Loucy (cell line): ENCODE data around the gene COL6A5.

Experiments
- H2AFZ ChIP-seq: fragments of 200-600 bp; sonication (generic); 2 replicates; pipeline ENCODE4 v1.6.0; 2016; ENCODE audit warnings: antibody characterized with exemption, mild to moderate bottlenecking, low read length, moderate library complexity
- H3F3A ChIP-seq: fragments of 200-600 bp; 2 replicates; pipeline ENCODE4 v1.6.0; 2016; ENCODE audit warnings: antibody characterized with exemption, low read depth, mild to moderate bottlenecking
- H3K27me3 ChIP-seq: fragments of 200-600 bp; sonication (generic); 2 replicates; pipeline ENCODE4 v1.6.1; 2014; ENCODE audit warnings: low read length, mild to moderate bottlenecking; ENCODE audit not compliant: insufficient read depth, poor library complexity, severe bottlenecking
- H3K36me3 ChIP-seq: fragments of 200-600 bp; sonication (generic); 2 replicates; pipeline ENCODE4 v1.6.1; 2016; ENCODE audit warnings: low read length; ENCODE audit not compliant: insufficient read depth
- H3K4me1 ChIP-seq: fragments of 200-600 bp; sonication (generic); 2 replicates; pipeline ENCODE4 v1.5.1; 2014; ENCODE audit warnings: low read length, mild to moderate bottlenecking; ENCODE audit not compliant: insufficient read depth, poor library complexity, severe bottlenecking
- H3K4me2 ChIP-seq: fragments of 200-600 bp; sonication (generic); 2 replicates; pipeline ENCODE4 v1.6.0; 2014; ENCODE audit warnings: antibody characterized with exemption, low read length, low read depth, mild to moderate bottlenecking; ENCODE audit not compliant: poor library complexity, severe bottlenecking
- H3K4me3 ChIP-seq: fragments of 200-600 bp; sonication (generic); 2 replicates; pipeline ENCODE4 v1.5.1; 2014; ENCODE audit warnings: low read length, mild to moderate bottlenecking, mixed read lengths; ENCODE audit not compliant: poor library complexity, severe bottlenecking
- H3K79me2 ChIP-seq: fragments of 200-600 bp; sonication (generic); 2 replicates; pipeline ENCODE4 v1.6.1; 2014; ENCODE audit warnings: low read length; ENCODE audit not compliant: insufficient read depth
- H3K9ac ChIP-seq: fragments of 200-600 bp; sonication (generic); 2 replicates; pipeline ENCODE4 v1.6.0; 2014; ENCODE audit warnings: mild to moderate bottlenecking, low read depth, low read length, moderate library complexity; ENCODE audit not compliant: poor library complexity, severe bottlenecking
- H3K9me2 ChIP-seq: fragments of 200-600 bp; sonication (generic); replicated peaks from 2 replicates; pipeline ENCODE4 v1.6.1; 2016; ENCODE audit warnings: low read depth, low read length, mixed read lengths
- H3K9me3 ChIP-seq: fragments of 200-600 bp; sonication (generic); 2 replicates; pipeline ENCODE4 v1.6.1; 2014; ENCODE audit warnings: mild to moderate bottlenecking, antibody characterized with exemption, low read length, low read depth; ENCODE audit not compliant: insufficient read depth
- H4K20me1 ChIP-seq: fragments of 200-600 bp; sonication (generic); 2 replicates; pipeline ENCODE4 v1.6.0; 2014; ENCODE audit warnings: antibody characterized with exemption, low read length, mild to moderate bottlenecking; ENCODE audit not compliant: insufficient read depth, poor library complexity, severe bottlenecking
- EZH2phosphoT487 ChIP-seq: fragments of 200-600 bp; IDR thresholded peaks from 2 replicates; pipeline ENCODE4 v1.6.1; 2018; ENCODE audit warnings: antibody characterized with exemption, mild to moderate bottlenecking, moderate library complexity, borderline replicate concordance
- TF ChIP-seq, protein P1 (sequence below): fragments of 200-600 bp; sonication (generic); conservative IDR thresholded peaks from 2 replicates; pipeline ENCODE4 v1.5.1; 2014; ENCODE audit warnings: mild to moderate bottlenecking, antibody characterized with exemption, low read length

COL6A5 gene

DNA sequence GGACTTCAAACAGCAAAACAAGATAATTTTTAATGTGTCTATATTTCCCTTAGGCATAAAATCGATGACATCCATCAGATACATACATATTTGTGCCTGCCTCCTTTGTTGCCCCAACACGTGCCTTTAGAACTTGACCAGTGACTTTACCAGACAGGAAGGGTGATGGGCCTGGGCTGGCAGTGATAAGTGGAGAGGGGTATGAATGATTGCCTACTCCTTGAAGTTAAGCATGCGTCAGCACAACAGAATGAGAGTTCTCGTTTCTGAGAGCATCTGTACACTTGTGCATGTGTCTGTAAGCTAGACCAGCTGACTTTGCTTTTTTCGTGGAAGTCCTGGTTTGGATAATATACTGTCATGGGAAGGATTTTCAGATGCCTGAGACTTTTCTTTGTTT, 116.6 kb downstream of the COL6A5 start:
- Histone ChIP-seq H3K4me3 (no peak overlapping the region), H3K9me2 (0 out of 2 replicates have a peak, but pooled peaks cover 3% of the 10 kb centered on the region), H2AFZ (no peak overlapping the region), H4K20me1 (no peaks in the 10 kb centered on the region), H3K27me3 (no peaks in the 10 kb centered on the region), H3K9me3 (no peaks in the 10 kb centered on the region), H3K4me2 (no peak overlapping the region), H3K79me2 (no peaks in the 10 kb centered on the region), H3F3A (no peaks in the 10 kb centered on the region), H3K36me3 (no peaks in the 10 kb centered on the region), H3K9ac (no peak overlapping the region), H3K4me1 (no peaks in the 10 kb centered on the region)
- TF ChIP-seq, protein P1, sequence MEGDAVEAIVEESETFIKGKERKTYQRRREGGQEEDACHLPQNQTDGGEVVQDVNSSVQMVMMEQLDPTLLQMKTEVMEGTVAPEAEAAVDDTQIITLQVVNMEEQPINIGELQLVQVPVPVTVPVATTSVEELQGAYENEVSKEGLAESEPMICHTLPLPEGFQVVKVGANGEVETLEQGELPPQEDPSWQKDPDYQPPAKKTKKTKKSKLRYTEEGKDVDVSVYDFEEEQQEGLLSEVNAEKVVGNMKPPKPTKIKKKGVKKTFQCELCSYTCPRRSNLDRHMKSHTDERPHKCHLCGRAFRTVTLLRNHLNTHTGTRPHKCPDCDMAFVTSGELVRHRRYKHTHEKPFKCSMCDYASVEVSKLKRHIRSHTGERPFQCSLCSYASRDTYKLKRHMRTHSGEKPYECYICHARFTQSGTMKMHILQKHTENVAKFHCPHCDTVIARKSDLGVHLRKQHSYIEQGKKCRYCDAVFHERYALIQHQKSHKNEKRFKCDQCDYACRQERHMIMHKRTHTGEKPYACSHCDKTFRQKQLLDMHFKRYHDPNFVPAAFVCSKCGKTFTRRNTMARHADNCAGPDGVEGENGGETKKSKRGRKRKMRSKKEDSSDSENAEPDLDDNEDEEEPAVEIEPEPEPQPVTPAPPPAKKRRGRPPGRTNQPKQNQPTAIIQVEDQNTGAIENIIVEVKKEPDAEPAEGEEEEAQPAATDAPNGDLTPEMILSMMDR, result no peak

GRCh38 chr3:130463221-130463620, 117.7 kb downstream of the COL6A5 start:
- Histone ChIP-seq H3K36me3 (no peaks in the 10 kb centered on the region), H3K4me2 (no peak overlapping the region), H3K9ac (no peak overlapping the region)

GRCh38 chr3:130465521-130465920, 120.0 kb downstream of the COL6A5 start:
- H3F3A ChIP-seq, result no peaks in the 10 kb centered on the region
- H3K4me2 ChIP-seq, result no peak overlapping the region
- no peaks in the 10 kb centered on the region for H3K36me3 ChIP-seq
- H3K9ac ChIP-seq, result no peak overlapping the region
- H2AFZ ChIP-seq, result no peak overlapping the region
- H3K79me2 ChIP-seq, result no peaks in the 10 kb centered on the region
- no peaks in the 10 kb centered on the region for H3K27me3 ChIP-seq
- H3K9me3 ChIP-seq, result no peaks in the 10 kb centered on the region
- 0 out of 2 replicates have a peak, but pooled peaks cover 3% of the 10 kb centered on the region for H3K9me2 ChIP-seq
- TF ChIP-seq, protein P1, result no peak
- no peak for TF ChIP-seq EZH2phosphoT487
- no peak overlapping the region for H3K4me3 ChIP-seq
- H4K20me1 ChIP-seq, result no peaks in the 10 kb centered on the region
- H3K4me1 ChIP-seq, result no peaks in the 10 kb centered on the region

More at GRCh38 chr3:130463221-130463620, 117.7 kb downstream of the COL6A5 start:
- Histone ChIP-seq H4K20me1 (no peaks in the 10 kb centered on the region), H2AFZ (no peak overlapping the region), H3K4me3 (no peak overlapping the region), H3K4me1 (no peaks in the 10 kb centered on the region), H3K27me3 (no peaks in the 10 kb centered on the region), H3F3A (no peaks in the 10 kb centered on the region), H3K9me2 (0 out of 2 replicates have a peak, but pooled peaks cover 3% of the 10 kb centered on the region), H3K9me3 (no peaks in the 10 kb centered on the region), H3K79me2 (no peaks in the 10 kb centered on the region)
- TF ChIP-seq EZH2phosphoT487, result no peak
- TF ChIP-seq, protein P1, result no peak
